ENCODE measurements around the gene UACA.

- TF ChIP-seq EZH2 (IDR thresholded peaks at IDR 0.05; ENCODE audit: insufficient read depth, poor library complexity, severe bottlenecking) = no peak
- no peak for TF ChIP-seq EZH2phosphoT487 (IDR thresholded peaks at IDR 0.05; ENCODE audit: insufficient read depth, low read depth)
Observed at GRCh38 chr15:70690021-70690420, 73.3 kb downstream of the UACA start.

All from GM23248 (cell line).